Caco-2 (cell line): ENCODE measurements around the gene OR51D1. TPM values are rescaled to one million over a fixed set of nuclear protein-coding genes. Genes with fewer than 3 reads are reported as not detected.

Source experiments
- BruUV-seq: library from RNA; stranded (reverse); fragments of 400-500 nt; replicated peaks from 2 replicates; lab custom pipeline; 2021; lab: Mats Ljungman, UMichigan
- CTCF ChIA-PET: fragments of 300-600 bp; sonication (Branson Sonifier 250); formaldehyde crosslinking; loops from one replicate; lab custom pipeline; 2022; ENCODE audit warnings: antibody characterized with exemption; lab: Charles Lee
- POLR2A ChIA-PET: fragments of 300-600 bp; sonication (Branson Sonifier 250); formaldehyde crosslinking; loops from one replicate; lab custom pipeline; 2022; ENCODE audit warnings: antibody characterized with exemption; lab: Charles Lee
- DNase-seq, 2 experiments: peaks; one replicate each; pipeline versions ENCODE4 v3.0.0 to v3.0.0-alpha.2; 2020 to 2022
- H3K27me3 ChIP-seq: replicated peaks from 2 replicates; pipeline ENCODE4 v1.6.0; 2011; ENCODE audit warnings: low read length; ENCODE audit not compliant: control insufficient read depth, insufficient read depth
- H3K36me3 ChIP-seq: 2 replicates; pipeline ENCODE4 v1.5.1; 2011; ENCODE audit warnings: low read length; ENCODE audit not compliant: control insufficient read depth, insufficient read depth
- H3K4me1 ChIP-seq: fragments of 250-450 bp; sonication (Bioruptor Pico); 2 replicates; pipeline ENCODE4 v1.5.1; 2020; ENCODE audit warnings: mild to moderate bottlenecking
- H3K4me3 ChIP-seq: 2 replicates; pipeline ENCODE4 v1.5.1; 2011; ENCODE audit warnings: low read depth, mild to moderate bottlenecking, control low read depth, low read length
- H3K9me3 ChIP-seq: fragments of 250-450 bp; sonication (Bioruptor Pico); 2 replicates; pipeline ENCODE4 v1.5.1; 2020; ENCODE audit warnings: mild to moderate bottlenecking, moderate library complexity
- H3K27ac Mint-ChIP-seq: one replicate; pipeline ENCODE4 v1.8.0; 2022; ENCODE audit warnings: mixed read lengths; ENCODE audit not compliant: unreplicated experiment
- H3K27me3 Mint-ChIP-seq: one replicate; pipeline ENCODE4 v1.8.0; 2022; ENCODE audit warnings: mixed read lengths; ENCODE audit not compliant: insufficient read depth, unreplicated experiment
- H3K36me3 Mint-ChIP-seq: one replicate; pipeline ENCODE4 v1.8.0; 2022; ENCODE audit warnings: mild to moderate bottlenecking, mixed read lengths; ENCODE audit not compliant: insufficient read depth, unreplicated experiment
- H3K4me1 Mint-ChIP-seq: one replicate; pipeline ENCODE4 v1.8.0; 2022; ENCODE audit warnings: low read depth, mixed read lengths; ENCODE audit not compliant: unreplicated experiment
- H3K4me3 Mint-ChIP-seq: one replicate; pipeline ENCODE4 v1.8.0; 2022; ENCODE audit warnings: mild to moderate bottlenecking, moderate library complexity, mixed read lengths; ENCODE audit not compliant: unreplicated experiment
- H3K9me3 Mint-ChIP-seq: one replicate; pipeline ENCODE4 v1.8.0; 2022; ENCODE audit warnings: mixed read lengths; ENCODE audit not compliant: unreplicated experiment
- intact Hi-C: fragments of 100-400 bp; cut with micrococcal nuclease; formaldehyde crosslinking; loops from one replicate; pipeline ENCODE4 v1.10.0; 2022; ENCODE audit not compliant: unreplicated experiment
- total RNA-seq: library from RNA; stranded (reverse); gene quantifications from 2 replicates; pipeline ENCODE4 v1.2.3, GENCODE V29; 2022
- TF ChIP-seq, protein P1 (sequence below), 2 experiments: fragments of 200-600 bp in 1 of 2; IDR thresholded peaks; 1 replicate in 1 of 2; 2 replicates in 1 of 2; pipeline versions ENCODE4 v1.5.1 to v1.8.0; 2011 to 2022; ENCODE audit warnings: antibody characterized with exemption in 1 of 2, control low read depth in 1 of 2, inconsistent platforms in 1 of 2, low read depth in 1 of 2, low read length in 1 of 2, mild to moderate bottlenecking in 1 of 2, moderate library complexity in 1 of 2; ENCODE audit not compliant: insufficient read depth in 1 of 2, severe bottlenecking in 1 of 2, unreplicated experiment in 1 of 2

Gene OR51D1
- total RNA-seq, 1 experiment from 2014 or later: not detected

DNA sequence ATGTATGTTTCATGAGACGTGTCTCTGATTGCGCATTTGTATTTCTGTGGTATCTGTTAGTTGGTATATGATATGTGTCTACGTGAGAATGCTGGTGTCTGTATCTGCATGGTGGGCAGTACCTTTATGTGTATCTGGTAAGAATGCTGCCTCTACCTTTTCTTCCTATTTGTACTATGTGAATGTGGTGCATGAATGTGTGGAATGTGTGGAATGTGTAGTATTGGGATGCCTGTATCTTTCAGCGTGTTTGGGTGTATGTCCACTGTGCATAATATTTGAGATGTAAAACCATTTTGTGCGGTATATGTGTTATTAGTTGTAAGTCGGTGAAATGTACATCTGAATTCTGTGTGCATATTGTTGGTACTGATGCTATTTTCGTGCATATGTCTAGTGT lies 4.2 kb downstream of the OR51D1 start:
- Mint-ChIP-seq H3K27ac (no peak overlapping the region), H3K36me3 (no peaks in the 10 kb centered on the region), H3K4me3 (no peak overlapping the region), H3K27me3 (peaks cover 3% of the 10 kb centered on the region), H3K9me3 (no peaks in the 10 kb centered on the region), H3K4me1 (peaks cover 13% of the 10 kb centered on the region)
- no peaks in the 10 kb centered on the region for H3K9me3 ChIP-seq
- no peak overlapping the region for H3K4me3 ChIP-seq
- DNase-seq: no peak
- ChIA-PET POLR2A (no interaction called here), CTCF (no interaction called here)
- H3K36me3 ChIP-seq: no peaks in the 10 kb centered on the region
- TF ChIP-seq, protein P1, sequence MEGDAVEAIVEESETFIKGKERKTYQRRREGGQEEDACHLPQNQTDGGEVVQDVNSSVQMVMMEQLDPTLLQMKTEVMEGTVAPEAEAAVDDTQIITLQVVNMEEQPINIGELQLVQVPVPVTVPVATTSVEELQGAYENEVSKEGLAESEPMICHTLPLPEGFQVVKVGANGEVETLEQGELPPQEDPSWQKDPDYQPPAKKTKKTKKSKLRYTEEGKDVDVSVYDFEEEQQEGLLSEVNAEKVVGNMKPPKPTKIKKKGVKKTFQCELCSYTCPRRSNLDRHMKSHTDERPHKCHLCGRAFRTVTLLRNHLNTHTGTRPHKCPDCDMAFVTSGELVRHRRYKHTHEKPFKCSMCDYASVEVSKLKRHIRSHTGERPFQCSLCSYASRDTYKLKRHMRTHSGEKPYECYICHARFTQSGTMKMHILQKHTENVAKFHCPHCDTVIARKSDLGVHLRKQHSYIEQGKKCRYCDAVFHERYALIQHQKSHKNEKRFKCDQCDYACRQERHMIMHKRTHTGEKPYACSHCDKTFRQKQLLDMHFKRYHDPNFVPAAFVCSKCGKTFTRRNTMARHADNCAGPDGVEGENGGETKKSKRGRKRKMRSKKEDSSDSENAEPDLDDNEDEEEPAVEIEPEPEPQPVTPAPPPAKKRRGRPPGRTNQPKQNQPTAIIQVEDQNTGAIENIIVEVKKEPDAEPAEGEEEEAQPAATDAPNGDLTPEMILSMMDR (IDR thresholded peaks at IDR 0.05; ENCODE audit: insufficient read depth in 1 of 2, low read depth in 1 of 2, low read length in 1 of 2, severe bottlenecking in 1 of 2, unreplicated experiment in 1 of 2): no peak
- H3K4me1 ChIP-seq: peaks cover 11% of the 10 kb centered on the region
- intact Hi-C loops: no loop called here
- no TSS peak for BruUV-seq
- H3K27me3 ChIP-seq: peaks cover 1% of the 10 kb centered on the region

DNA sequence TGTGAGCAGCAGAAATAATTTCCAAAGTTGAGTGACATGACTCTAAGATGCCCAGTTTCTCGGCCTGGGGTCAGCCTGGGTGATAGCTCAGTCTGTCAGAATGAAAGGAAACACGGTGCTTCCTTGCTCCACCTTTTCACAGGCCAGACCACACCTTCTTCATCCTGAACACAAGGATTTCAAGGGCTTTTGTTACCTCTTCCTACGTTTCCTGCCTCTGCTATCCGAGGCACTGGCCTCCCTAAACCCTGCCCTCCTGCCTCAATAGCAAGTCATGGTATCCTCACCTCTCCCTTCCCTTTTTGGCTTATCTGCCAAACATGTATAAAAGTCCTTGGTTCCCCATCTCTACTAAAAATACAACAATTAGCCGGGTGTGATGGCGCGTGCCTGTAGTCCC lies 4.8 kb downstream of the OR51D1 start:
- ChIA-PET POLR2A (no interaction called here), CTCF (no interaction called here)
- Histone ChIP-seq H3K4me1 (peaks cover 11% of the 10 kb centered on the region), H3K27me3 (peaks cover 1% of the 10 kb centered on the region), H3K9me3 (no peaks in the 10 kb centered on the region), H3K4me3 (no peak overlapping the region), H3K36me3 (no peaks in the 10 kb centered on the region)
- Mint-ChIP-seq H3K27me3 (peaks cover 3% of the 10 kb centered on the region), H3K4me3 (no peak overlapping the region), H3K36me3 (no peaks in the 10 kb centered on the region), H3K27ac (peak overlapping the region; percentile 26), H3K4me1 (peaks cover 13% of the 10 kb centered on the region), H3K9me3 (no peaks in the 10 kb centered on the region)
- TF ChIP-seq, protein P1 (IDR thresholded peaks at IDR 0.05; ENCODE audit: insufficient read depth in 1 of 2, low read depth in 1 of 2, low read length in 1 of 2, severe bottlenecking in 1 of 2, unreplicated experiment in 1 of 2): no peak
- no peak for DNase-seq
- intact Hi-C loops: no loop called here
- no TSS peak for BruUV-seq

DNA sequence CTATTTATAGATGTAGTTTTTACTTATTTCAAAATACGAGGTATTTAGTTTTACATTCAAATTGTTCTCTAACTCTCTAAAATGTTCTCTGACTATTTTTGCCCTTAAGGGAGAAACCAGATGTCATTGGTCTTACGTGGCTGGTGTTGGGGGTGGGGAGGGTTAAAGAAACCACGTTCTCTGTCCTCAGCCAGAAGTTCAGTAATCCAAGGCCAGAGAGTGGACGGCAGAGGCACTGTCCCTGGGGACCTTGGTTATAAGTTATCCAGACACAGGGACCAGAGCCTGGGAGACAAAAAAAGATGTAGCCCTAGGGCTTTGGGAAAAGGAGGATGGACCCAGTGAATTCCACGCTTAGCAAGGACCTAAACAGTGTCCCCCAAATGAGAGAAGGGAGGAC lies 5.8 kb downstream of the OR51D1 start:
- H3K27me3 Mint-ChIP-seq: peaks cover 3% of the 10 kb centered on the region
- TF ChIP-seq, protein P1 (IDR thresholded peaks at IDR 0.05; ENCODE audit: insufficient read depth in 1 of 2, low read depth in 1 of 2, low read length in 1 of 2, severe bottlenecking in 1 of 2, unreplicated experiment in 1 of 2): no peak
- no peaks in the 10 kb centered on the region for H3K36me3 ChIP-seq
- intact Hi-C loops: no loop called here
- H3K4me1 Mint-ChIP-seq: peaks cover 13% of the 10 kb centered on the region
- no peaks in the 10 kb centered on the region; the same call in 1 of the 2 replicates for H3K27me3 ChIP-seq
- no TSS peak for BruUV-seq
- CTCF ChIA-PET: no interaction called here
- no peaks in the 10 kb centered on the region for H3K36me3 Mint-ChIP-seq
- no peaks in the 10 kb centered on the region for H3K9me3 ChIP-seq
- POLR2A ChIA-PET: no interaction called here
- no peak overlapping the region for H3K4me3 Mint-ChIP-seq
- no peak overlapping the region for H3K4me3 ChIP-seq
- no peaks in the 10 kb centered on the region for H3K9me3 Mint-ChIP-seq
- peaks cover 11% of the 10 kb centered on the region for H3K4me1 ChIP-seq
- DNase-seq: no peak
- no peak overlapping the region for H3K27ac Mint-ChIP-seq
